HG03135 (cell line): ENCODE data around the gene TTC27.
"Not testable (repeated sequence)": the region's sequence is repeated elsewhere in the genome, so short reads cannot be mapped to it uniquely, and the experiment has no call there.

ENCODE experiments used
- ATAC-seq: cut with Tn5 transposase; IDR thresholded peaks from one replicate; pipeline ENCODE4 v1.9.1; 2021; ENCODE audit warnings: mild to moderate bottlenecking, moderate library complexity; ENCODE audit not compliant: unreplicated experiment

TTC27 gene

GRCh38 chr2:32844253-32844652, 216.4 kb downstream of the TTC27 start:
- no peak for ATAC-seq

- not testable (repeated sequence) for ATAC-seq
Observed at GRCh38 chr2:32846274-32846673, 218.4 kb downstream of the TTC27 start.

- ATAC-seq = no peak
Observed at GRCh38 chr2:32847734-32848133, 219.9 kb downstream of the TTC27 start.

- ATAC-seq = no peak
Observed at GRCh38 chr2:32849456-32850194, 221.8 kb downstream of the TTC27 start.

DNA sequence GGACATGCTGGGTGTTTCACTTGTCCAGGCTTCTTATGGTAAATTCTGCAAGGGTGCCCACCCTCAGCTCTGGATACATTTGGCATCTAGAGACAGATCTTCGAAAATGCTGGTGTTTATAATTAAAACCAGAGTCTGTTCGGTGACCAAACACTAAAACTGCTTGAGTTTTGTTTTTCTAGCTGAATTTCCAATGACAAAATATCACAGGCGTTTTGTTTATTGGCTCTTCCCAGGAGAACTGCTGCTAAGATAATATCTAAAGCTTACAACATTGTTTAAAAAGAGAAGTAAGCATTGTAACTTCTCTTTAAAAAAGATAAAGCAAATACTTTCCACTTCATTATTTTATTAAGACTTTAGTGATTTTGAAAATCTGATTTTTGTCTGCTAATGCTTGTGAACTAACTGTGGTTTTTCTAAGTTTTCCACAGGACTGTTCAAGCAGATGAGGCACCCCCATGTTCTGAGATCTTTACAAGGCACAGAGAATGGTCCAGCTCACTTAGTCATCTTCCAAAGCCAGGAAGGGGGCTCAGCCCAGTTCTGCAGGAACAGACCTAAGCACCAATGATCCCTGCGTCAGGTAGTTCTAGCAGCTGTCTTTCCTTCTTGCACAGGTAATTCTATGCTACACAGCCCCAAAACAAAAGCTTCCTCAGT, 224.1 kb downstream of the TTC27 start:
- no peak for ATAC-seq

DNA sequence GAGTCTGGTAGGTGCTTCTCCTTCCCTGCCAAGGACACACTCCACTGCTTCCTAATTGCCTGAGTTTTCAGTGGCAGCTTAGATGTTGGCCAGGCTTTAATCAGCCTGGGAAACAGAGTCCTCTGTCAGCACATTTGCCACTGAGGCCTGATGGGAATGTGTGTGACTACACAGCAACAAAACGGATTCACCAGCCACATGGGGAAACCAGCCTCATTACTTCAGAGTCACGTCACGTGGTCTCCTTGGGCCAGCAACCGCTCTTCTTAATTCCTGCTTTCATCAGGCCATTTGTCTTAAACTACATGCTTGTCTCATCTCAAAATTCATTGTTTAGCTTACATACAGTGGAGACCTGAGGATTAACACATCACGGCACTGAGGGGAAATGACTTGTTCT, 225.0 kb downstream of the TTC27 start:
- ATAC-seq = no peak

- no peak for ATAC-seq
Observed at GRCh38 chr2:32856891-32857290, 229.0 kb downstream of the TTC27 start.

- ATAC-seq = no peak
Observed at GRCh38 chr2:32858713-32859112, 230.9 kb downstream of the TTC27 start.

GRCh38 chr2:32860385-32860784, 232.5 kb downstream of the TTC27 start:
- no peak for ATAC-seq

- ATAC-seq = no peak
Observed at GRCh38 chr2:32862269-32863055, 234.6 kb downstream of the TTC27 start.

DNA sequence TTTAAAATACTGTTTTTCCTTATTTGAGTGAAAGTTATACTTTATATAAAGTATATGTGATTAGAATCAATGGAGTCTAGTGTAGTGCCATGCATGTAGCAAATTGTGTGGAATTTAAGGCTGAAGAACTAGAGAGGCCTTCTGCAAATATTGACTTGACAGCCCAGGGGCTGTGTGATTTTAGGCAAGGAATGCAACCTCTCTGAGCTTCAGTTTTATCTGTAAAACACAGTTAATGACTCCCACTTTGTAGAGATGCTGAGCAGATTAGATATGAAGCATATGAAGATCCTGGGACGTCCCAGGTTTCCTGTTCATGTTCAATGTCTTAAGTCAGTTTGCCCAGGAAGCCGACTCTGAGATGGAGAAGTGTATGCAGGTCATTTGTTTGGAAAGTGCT, 235.5 kb downstream of the TTC27 start:
- no peak for ATAC-seq

GRCh38 chr2:32863803-32864202, 236.0 kb downstream of the TTC27 start:
- ATAC-seq = no peak

- ATAC-seq = no peak
Observed at GRCh38 chr2:32864334-32865111, 236.7 kb downstream of the TTC27 start.

- no peak for ATAC-seq
Observed at GRCh38 chr2:32865399-32866068, 237.7 kb downstream of the TTC27 start.

DNA sequence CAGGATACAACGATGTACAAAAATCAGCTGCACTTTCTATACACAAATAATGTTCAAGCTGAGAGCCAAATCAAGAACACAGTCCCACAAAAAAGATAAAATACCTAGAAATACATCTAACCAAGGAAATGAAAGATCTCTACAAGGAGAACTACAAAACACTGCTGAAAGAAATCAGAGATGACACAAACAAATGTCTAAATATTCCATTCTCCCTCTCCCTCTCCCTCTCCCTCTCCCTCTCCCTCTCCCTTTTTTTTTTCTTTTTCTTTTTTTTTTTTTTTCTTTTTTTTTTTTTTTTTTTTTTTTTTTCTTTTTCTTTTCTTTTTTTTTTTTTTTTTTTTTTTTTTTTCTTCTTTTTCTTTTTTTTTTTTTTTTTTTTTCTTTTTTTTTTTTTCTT, 238.6 kb downstream of the TTC27 start:
- not testable (repeated sequence) for ATAC-seq
